Tibial nerve (tissue), 4 donors: Measurements from ENCODE around the gene TMEM217. TPM values are rescaled to one million over a fixed set of nuclear protein-coding genes. Genes with fewer than 3 reads are reported as not detected.

Source experiments
- DNase-seq, 2 donors: peaks; one replicate each; pipeline ENCODE4 v3.0.0-alpha.2; 2019; ENCODE audit warnings: low spot score in 2 of 2
- H3K27ac ChIP-seq, 4 donors: fragments of 200-600 bp; sonication (generic) in 3 of 4; one replicate each; pipeline ENCODE4 v1.5.1; 2017 to 2019; ENCODE audit warnings: mild to moderate bottlenecking in 1 of 4
- H3K27me3 ChIP-seq, 2 donors: fragments of 200-600 bp; sonication (generic) in 1 of 2; one replicate each; pipeline versions ENCODE4 v1.5.1 to v1.6.0; 2017 to 2019
- H3K36me3 ChIP-seq, 3 donors: fragments of 200-600 bp; sonication (generic); one replicate each; pipeline ENCODE4 v1.5.1; 2018 to 2019
- H3K4me1 ChIP-seq, 4 donors: fragments of 200-600 bp; sonication (generic) in 3 of 4; one replicate each; pipeline ENCODE4 v1.5.1; 2017 to 2019
- H3K4me3 ChIP-seq, 4 donors: fragments of 200-600 bp; sonication (generic) in 3 of 4; one replicate each; pipeline ENCODE4 v1.5.1; 2017 to 2019; ENCODE audit warnings: mild to moderate bottlenecking in 1 of 4, moderate library complexity in 1 of 4
- H3K9me3 ChIP-seq, 4 donors: fragments of 200-600 bp; sonication (generic) in 3 of 4; one replicate each; pipeline ENCODE4 v1.5.1; 2017 to 2019
- CTCF ChIP-seq, 5 experiments: fragments of 200-600 bp in 3 of 5; fragments of 450-650 bp in 2 of 5; sonication (generic) in 3 of 5; IDR thresholded peaks; one replicate each; pipeline ENCODE4 v1.5.1; 2016 to 2019; ENCODE audit warnings: antibody characterized with exemption in 5 of 5, mild to moderate bottlenecking in 3 of 5, moderate library complexity in 2 of 5
- EP300 ChIP-seq, 2 donors: sonication (generic); formaldehyde crosslinking; IDR thresholded peaks; one replicate each; pipeline ENCODE4 v1.6.1; 2017; ENCODE audit warnings: antibody characterized with exemption in 2 of 2, mild to moderate bottlenecking in 1 of 2
- POLR2A ChIP-seq, 2 donors: fragments of 450-650 bp; IDR thresholded peaks; one replicate each; pipeline ENCODE4 v1.6.1; 2017; ENCODE audit warnings: antibody characterized with exemption in 2 of 2, mild to moderate bottlenecking in 2 of 2, moderate library complexity in 2 of 2
- WGBS, 2 donors: methylation state at CpG; one replicate each; pipeline ENCODE4 v1.1.5; 2018; 5-methylcytosine and 5-hydroxymethylcytosine counted together
- total RNA-seq, 4 donors: library from RNA; depleted of rRNA; stranded (reverse); fragments of >200 nt; gene quantifications; one replicate each; pipeline ENCODE4 v1.1.0, GENCODE V29; 2016

TMEM217 gene
- total RNA-seq, 4 donors from 2014 or later, result 0.39 to 1.2 TPM; not detected in 2

- H3K27me3 ChIP-seq, result no peaks in the 10 kb centered on the region
- no peaks in the 10 kb centered on the region for H3K9me3 ChIP-seq
- TF ChIP-seq CTCF (IDR thresholded peaks at IDR 0.05) (no peak), POLR2A (IDR thresholded peaks at IDR 0.05) (no peak), EP300 (IDR thresholded peaks at IDR 0.05) (no peak)
- 18 to 19% methylated on average over 11 of the region's 11 CpGs for WGBS, 2 donors
- DNase-seq, result no peak
- H3K36me3 ChIP-seq, result no peaks in the 10 kb centered on the region
- H3K4me1 ChIP-seq, result peaks cover 0 to 23% (median 16%) of the 10 kb centered on the region in 4 donors
- H3K27ac ChIP-seq, result peak overlapping the region in 3 of 4 donors; percentile 87 to 88 (median 88)
- peak overlapping the region; percentile 43 to 89 (median 78) for H3K4me3 ChIP-seq
Measured at GRCh38 chr6:37258405-37259105, 611 bp upstream of the TMEM217 start.

- peaks cover 0 to 23% (median 16%) of the 10 kb centered on the region in 4 donors for H3K4me1 ChIP-seq
- no peaks in the 10 kb centered on the region for H3K9me3 ChIP-seq
- peak overlapping the region in 3 of 4 donors; percentile 24 to 88 (median 88) for H3K27ac ChIP-seq
- H3K27me3 ChIP-seq, result no peaks in the 10 kb centered on the region
- peak overlapping the region; percentile 43 to 89 (median 78) for H3K4me3 ChIP-seq
- H3K36me3 ChIP-seq, result no peaks in the 10 kb centered on the region
- WGBS, 2 donors, result 1% methylated on average over 9 of the region's 9 CpGs
- no peak for DNase-seq
- TF ChIP-seq EP300 (IDR thresholded peaks at IDR 0.05) (no peak), CTCF (IDR thresholded peaks at IDR 0.05) (no peak), POLR2A (IDR thresholded peaks at IDR 0.05) (no peak)
Measured at GRCh38 chr6:37257320-37257633, 667 bp downstream of the TMEM217 start.

- Histone ChIP-seq H3K36me3 (no peaks in the 10 kb centered on the region), H3K27me3 (no peaks in the 10 kb centered on the region), H3K9me3 (no peaks in the 10 kb centered on the region), H3K27ac (peak overlapping the region in 3 of 4 donors; percentile 24 to 88 (median 88)), H3K4me1 (peaks cover 0 to 23% (median 16%) of the 10 kb centered on the region in 4 donors), H3K4me3 (peak overlapping the region; percentile 43 to 89 (median 78))
- 43 to 45% methylated on average over 12 of the region's 12 CpGs for WGBS, 2 donors
- DNase-seq, result no peak
- no peak for TF ChIP-seq EP300 (IDR thresholded peaks at IDR 0.05)
- no peak for TF ChIP-seq CTCF (IDR thresholded peaks at IDR 0.05)
- TF ChIP-seq POLR2A (IDR thresholded peaks at IDR 0.05), result no peak
Measured at GRCh38 chr6:37256692-37257319, 1.1 kb downstream of the TMEM217 start.

- Histone ChIP-seq H3K27me3 (no peaks in the 10 kb centered on the region), H3K9me3 (no peaks in the 10 kb centered on the region), H3K4me3 (no peak overlapping the region), H3K27ac (no peak overlapping the region), H3K36me3 (no peaks in the 10 kb centered on the region), H3K4me1 (peaks cover 0 to 23% (median 16%) of the 10 kb centered on the region in 4 donors)
- WGBS, 2 donors, result 87 to 91% methylated on average over 5 of the region's 5 CpGs
- no peak for DNase-seq
- TF ChIP-seq POLR2A (IDR thresholded peaks at IDR 0.05) (no peak), EP300 (IDR thresholded peaks at IDR 0.05) (no peak), CTCF (IDR thresholded peaks at IDR 0.05) (no peak)
Measured at GRCh38 chr6:37254881-37255280, 3.1 kb downstream of the TMEM217 start.

- Histone ChIP-seq H3K4me3 (no peak overlapping the region), H3K4me1 (peaks cover 0 to 11% (median 5%) of the 10 kb centered on the region in 4 donors), H3K27ac (no peak overlapping the region), H3K36me3 (no peaks in the 10 kb centered on the region), H3K27me3 (no peaks in the 10 kb centered on the region), H3K9me3 (no peaks in the 10 kb centered on the region)
- TF ChIP-seq POLR2A (IDR thresholded peaks at IDR 0.05) (no peak), CTCF (IDR thresholded peaks at IDR 0.05) (no peak), EP300 (IDR thresholded peaks at IDR 0.05) (no peak)
- no peak for DNase-seq
Measured at GRCh38 chr6:37253486-37254007, 4.4 kb downstream of the TMEM217 start.
